Thyroid gland (tissue), 4 donors: ENCODE results near the gene GPR42.

Experiments
- CTCF ChIP-seq, 6 experiments: fragments of 200-600 bp in 3 of 6; fragments of 450-650 bp in 3 of 6; sonication (generic) in 3 of 6; IDR thresholded peaks; one replicate each; pipeline ENCODE4 v1.5.1; 2016 to 2019; ENCODE audit warnings: antibody characterized with exemption in 6 of 6, mild to moderate bottlenecking in 2 of 6, inconsistent platforms in 1 of 6, moderate library complexity in 1 of 6
- POLR2A ChIP-seq, 2 donors: fragments of 450-650 bp; IDR thresholded peaks; one replicate each; pipeline ENCODE4 v1.6.1; 2017; ENCODE audit warnings: antibody characterized with exemption in 2 of 2, mild to moderate bottlenecking in 2 of 2, moderate library complexity in 1 of 2

GRCh38 chr19:35321291-35321690 is 49.6 kb upstream of the GPR42 start:
- no peak for TF ChIP-seq CTCF (IDR thresholded peaks at IDR 0.05)
- no peak for TF ChIP-seq POLR2A (IDR thresholded peaks at IDR 0.05)
